NT2/D1 (cell line): ENCODE results near the gene OLIG1.

Experiments
- SUZ12 ChIP-seq: IDR thresholded peaks from 2 replicates; pipeline ENCODE4 v1.6.1; 2011; ENCODE audit not compliant: insufficient read length, insufficient read depth; ENCODE audit errors: extremely low read depth
- YY1 ChIP-seq: IDR thresholded peaks from 2 replicates; pipeline ENCODE4 v1.6.1; 2011; ENCODE audit not compliant: insufficient read length, insufficient read depth

DNA sequence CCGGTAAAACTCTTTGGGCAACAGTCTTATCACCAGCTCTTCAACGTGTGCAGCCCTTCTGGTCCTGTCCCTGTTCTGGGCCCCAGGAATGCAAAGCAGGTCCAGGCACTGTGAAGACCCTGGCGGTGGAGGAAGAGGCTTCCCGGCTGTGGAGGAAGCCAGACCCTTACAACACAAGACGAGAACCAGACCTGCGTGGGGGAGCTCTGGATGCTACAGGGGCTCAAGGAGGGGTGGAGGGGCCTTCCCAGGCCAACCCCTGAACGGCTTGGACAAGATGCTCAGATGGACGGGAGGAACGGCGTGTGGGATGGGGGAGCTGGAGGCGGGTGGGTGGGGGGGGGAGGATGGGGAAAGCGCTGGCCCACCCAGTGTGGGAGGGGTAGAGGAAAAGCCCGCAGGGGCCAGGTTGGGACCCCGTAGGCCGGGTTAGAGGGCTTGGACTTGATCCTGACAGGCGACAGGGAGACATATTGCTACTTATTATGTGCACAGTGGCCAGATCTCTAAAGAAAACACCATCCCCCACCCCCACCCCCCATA is 49.3 kb upstream of the OLIG1 start:
- TF ChIP-seq SUZ12 (no peak), YY1 (no peak)
